HEK293 (cell line): ENCODE results near the gene PRPF6.

Source experiments
- CTCF ChIA-PET: fragments of 350-600 bp; formaldehyde crosslinking; extraction: SDS; loops from one replicate; lab custom pipeline; 2021; ENCODE audit warnings: antibody characterized with exemption; lab: Yijun Ruan, JAX
- POLR2A ChIA-PET: fragments of 300-600 bp; formaldehyde crosslinking; extraction: SDS; loops from one replicate; lab custom pipeline; 2020; ENCODE audit warnings: antibody characterized with exemption, inconsistent platforms; lab: Yijun Ruan, JAX
- H3K27ac ChIP-seq: fragments of 200-500 bp; sonication (Bioruptor generic); 2 replicates; pipeline ENCODE4 v1.5.1; 2014; ENCODE audit warnings: low read depth, low read length, control low read depth, inconsistent platforms; ENCODE audit errors: extremely low read depth
- H3K36me3 ChIP-seq, 2 experiments: fragments of 200-500 bp in 1 of 2; sonication (Bioruptor generic) in 1 of 2; 1 replicate in 1 of 2; 2 replicates in 1 of 2; pipeline ENCODE4 v1.5.1; 2014 to 2017; ENCODE audit warnings: inconsistent platforms in 2 of 2, low read length in 2 of 2; ENCODE audit not compliant: control insufficient read depth in 2 of 2, insufficient read depth in 1 of 2
- H3K4me1 ChIP-seq: fragments of 200-500 bp; sonication (Bioruptor generic); 2 replicates; pipeline ENCODE4 v1.5.1; 2014; ENCODE audit warnings: mild to moderate bottlenecking, low read length, inconsistent platforms; ENCODE audit not compliant: control insufficient read depth, insufficient read depth
- H3K4me3 ChIP-seq: 2 replicates; pipeline ENCODE4 v1.5.1; 2011; ENCODE audit warnings: low read depth, mild to moderate bottlenecking, control low read depth, low read length, moderate library complexity
- H3K9me3 ChIP-seq: fragments of 200-500 bp; sonication (Bioruptor generic); 2 replicates; pipeline ENCODE4 v1.5.1; 2014; ENCODE audit warnings: low read depth, low read length, inconsistent platforms; ENCODE audit not compliant: control insufficient read depth, insufficient read depth
- GFI1B ChIP-seq: fragments of 450-650 bp; formaldehyde crosslinking; IDR thresholded peaks from 2 replicates; pipeline ENCODE4 v1.5.1; 2016; ENCODE audit warnings: missing biosample characterization, missing genetic modification characterization
- HOXD13 ChIP-seq: sonication (generic); formaldehyde crosslinking; IDR thresholded peaks from 2 replicates; pipeline ENCODE4 v1.8.0; 2022; ENCODE audit warnings: missing genetic modification reagents, borderline replicate concordance
- KLF16 ChIP-seq: fragments of 450-650 bp; formaldehyde crosslinking; IDR thresholded peaks from 2 replicates; pipeline ENCODE4 v1.5.1; 2017; ENCODE audit warnings: missing biosample characterization, missing genetic modification characterization
- KLF9 ChIP-seq: fragments of 450-650 bp; formaldehyde crosslinking; IDR thresholded peaks from 2 replicates; pipeline ENCODE4 v1.5.1; 2016; ENCODE audit warnings: missing biosample characterization, missing genetic modification characterization, low read depth
- SP2 ChIP-seq: fragments of 450-650 bp; formaldehyde crosslinking; IDR thresholded peaks from 2 replicates; pipeline ENCODE4 v1.5.1; 2016; ENCODE audit warnings: missing biosample characterization, missing genetic modification characterization
- TCF7L2 ChIP-seq: IDR thresholded peaks from 2 replicates; pipeline ENCODE4 v1.6.1; 2011; ENCODE audit warnings: low read depth, mild to moderate bottlenecking, inconsistent platforms, low read length, moderate library complexity, borderline replicate concordance
- TRIM28 ChIP-seq: IDR thresholded peaks from 2 replicates; pipeline ENCODE4 v1.6.1; 2011; ENCODE audit warnings: low read length, control low read depth, borderline replicate concordance
- ZBTB49 ChIP-seq: fragments of 450-650 bp; formaldehyde crosslinking; IDR thresholded peaks from 2 replicates; pipeline ENCODE4 v1.5.1; 2016; ENCODE audit warnings: missing biosample characterization, missing genetic modification characterization, low read depth
- ZEB2 ChIP-seq: fragments of 450-650 bp; formaldehyde crosslinking; IDR thresholded peaks from 2 replicates; pipeline ENCODE4 v1.5.1; 2016; ENCODE audit warnings: missing biosample characterization, missing genetic modification characterization
- ZFP37 ChIP-seq: fragments of 450-650 bp; formaldehyde crosslinking; IDR thresholded peaks from 2 replicates; pipeline ENCODE4 v1.5.1; 2016; ENCODE audit warnings: missing biosample characterization, missing genetic modification characterization
- ZNF341 ChIP-seq: fragments of 450-650 bp; formaldehyde crosslinking; IDR thresholded peaks from 2 replicates; pipeline ENCODE4; 2016; ENCODE audit warnings: low read depth, missing biosample characterization, missing genetic modification characterization
- ZNF423 ChIP-seq: fragments of 450-650 bp; formaldehyde crosslinking; IDR thresholded peaks from 2 replicates; pipeline ENCODE4 v1.5.1; 2016; ENCODE audit warnings: missing biosample characterization, missing genetic modification characterization
- ZNF514 ChIP-seq: fragments of 450-650 bp; formaldehyde crosslinking; IDR thresholded peaks from 2 replicates; pipeline ENCODE4 v1.5.1; 2016; ENCODE audit warnings: missing biosample characterization, missing genetic modification characterization
- ZNF555 ChIP-seq: fragments of 450-650 bp; formaldehyde crosslinking; conservative IDR thresholded peaks from 2 replicates; pipeline ENCODE4 v1.5.1; 2017; ENCODE audit warnings: missing biosample characterization, mild to moderate bottlenecking, missing genetic modification characterization, inconsistent platforms
- ZNF558 ChIP-seq: fragments of 450-650 bp; formaldehyde crosslinking; IDR thresholded peaks from 2 replicates; pipeline ENCODE4 v1.5.1; 2016; ENCODE audit warnings: missing biosample characterization, missing genetic modification characterization
- ZNF660 ChIP-seq: fragments of 450-650 bp; IDR thresholded peaks from 2 replicates; pipeline ENCODE4 v1.5.1; 2018; ENCODE audit warnings: missing biosample characterization, mild to moderate bottlenecking, missing genetic modification characterization
- ZNF768 ChIP-seq: fragments of 450-650 bp; formaldehyde crosslinking; IDR thresholded peaks from 2 replicates; pipeline ENCODE4 v1.5.1; 2018; ENCODE audit warnings: missing biosample characterization, mild to moderate bottlenecking, missing genetic modification characterization
- ZNF776 ChIP-seq: fragments of 450-650 bp; formaldehyde crosslinking; IDR thresholded peaks from 2 replicates; pipeline ENCODE4 v1.5.0; 2017; ENCODE audit warnings: missing biosample characterization, missing genetic modification characterization, borderline replicate concordance
- ZSCAN18 ChIP-seq: fragments of 450-650 bp; formaldehyde crosslinking; IDR thresholded peaks from 2 replicates; pipeline ENCODE4 v1.5.1; 2016; ENCODE audit warnings: missing biosample characterization, missing genetic modification characterization
- ZSCAN30 ChIP-seq: fragments of 450-650 bp; IDR thresholded peaks from 2 replicates; pipeline ENCODE4 v1.5.1; 2018; ENCODE audit warnings: missing biosample characterization, mild to moderate bottlenecking, missing genetic modification characterization, moderate library complexity
- TF ChIP-seq, protein P1 (sequence below): fragments of 450-650 bp; formaldehyde crosslinking; optimal IDR thresholded peaks from 2 replicates; pipeline ENCODE3; 2016; ENCODE audit warnings: missing biosample characterization, mild to moderate bottlenecking, missing genetic modification characterization
- TF ChIP-seq, protein P2 (sequence below): fragments of 450-650 bp; formaldehyde crosslinking; IDR thresholded peaks from 2 replicates; pipeline ENCODE4 v1.5.1; 2016; ENCODE audit warnings: missing biosample characterization, missing genetic modification characterization
- TF ChIP-seq, protein P3 (sequence below): fragments of 450-650 bp; formaldehyde crosslinking; IDR thresholded peaks from 2 replicates; pipeline ENCODE4 v1.5.1; 2017; ENCODE audit warnings: missing biosample characterization, missing genetic modification characterization

PRPF6 gene

GRCh38 chr20:64056639-64056888 lies 75.6 kb downstream of the PRPF6 start:
- Histone ChIP-seq H3K4me1 (no peaks in the 10 kb centered on the region), H3K27ac (no peak overlapping the region), H3K4me3 (no peak overlapping the region), H3K36me3 (no peaks in the 10 kb centered on the region), H3K9me3 (no peaks in the 10 kb centered on the region)
- ChIA-PET CTCF (interaction anchor here (1.0 to 2.8 kb wide), 3 partner anchors 13 to 33 kb away, joined by 3 to 39 read pairs (median 4); no protein-coding TSS in a partner anchor), POLR2A (no interaction called here)
- TF ChIP-seq TRIM28 (no peak), ZNF768 (no peak), ZNF555 (tag by site-specific recombination) (no peak), ZNF558 (tag by site-specific recombination) (no peak), HOXD13 (no peak), ZBTB49 (no peak), ZSCAN18 (tag by site-specific recombination) (no peak), ZNF423 (tag by site-specific recombination) (no peak), ZNF660 (tag by site-specific recombination) (no peak), ZNF514 (tag by site-specific recombination) (no peak)
- TF ChIP-seq, all 188 proteins: peak for 0

- H3K9me3 ChIP-seq, result no peaks in the 10 kb centered on the region
- CTCF ChIA-PET, result interaction anchor here (0.5 to 2.8 kb wide), 9 partner anchors 13 to 171 kb away, joined by 3 to 39 read pairs (median 4); partner anchors contain the start of gene PRPF6
- TF ChIP-seq TCF7L2, result no peak
- TF ChIP-seq, protein P1, sequence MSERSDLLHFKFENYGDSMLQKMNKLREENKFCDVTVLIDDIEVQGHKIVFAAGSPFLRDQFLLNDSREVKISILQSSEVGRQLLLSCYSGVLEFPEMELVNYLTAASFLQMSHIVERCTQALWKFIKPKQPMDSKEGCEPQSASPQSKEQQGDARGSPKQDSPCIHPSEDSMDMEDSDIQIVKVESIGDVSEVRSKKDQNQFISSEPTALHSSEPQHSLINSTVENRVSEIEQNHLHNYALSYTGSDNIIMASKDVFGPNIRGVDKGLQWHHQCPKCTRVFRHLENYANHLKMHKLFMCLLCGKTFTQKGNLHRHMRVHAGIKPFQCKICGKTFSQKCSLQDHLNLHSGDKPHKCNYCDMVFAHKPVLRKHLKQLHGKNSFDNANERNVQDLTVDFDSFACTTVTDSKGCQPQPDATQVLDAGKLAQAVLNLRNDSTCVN (tag by site-specific recombination), result peak; percentile 2
- TF ChIP-seq, all 188 proteins: peak for 1
- H3K4me3 ChIP-seq, result no peak overlapping the region
- H3K36me3 ChIP-seq, result no peaks in the 10 kb centered on the region
- H3K4me1 ChIP-seq, result no peaks in the 10 kb centered on the region
- no peak overlapping the region for H3K27ac ChIP-seq
- POLR2A ChIA-PET, result no interaction called here
Observed at GRCh38 chr20:64056889-64057627, 76.1 kb downstream of the PRPF6 start.

- H3K4me1 ChIP-seq, result no peaks in the 10 kb centered on the region
- H3K9me3 ChIP-seq, result no peaks in the 10 kb centered on the region
- H3K4me3 ChIP-seq, result no peak overlapping the region
- no peak overlapping the region for H3K27ac ChIP-seq
- H3K36me3 ChIP-seq, result no peaks in the 10 kb centered on the region
- POLR2A ChIA-PET, result no interaction called here
- CTCF ChIA-PET, result interaction anchor here (0.5 to 2.8 kb wide), 10 partner anchors 14 to 171 kb away, joined by 3 to 39 read pairs (median 4); partner anchors contain the start of gene PRPF6
- TF ChIP-seq ZNF776 (tag by site-specific recombination) (no peak), ZEB2 (peak; percentile 36; the same call in 1 of the 2 replicates), ZNF341 (tag by site-specific recombination) (0 out of 2 replicates have a peak, but pooled peaks have one; percentile 18), KLF9 (tag by site-specific recombination) (peak; percentile 71), ZFP37 (tag by site-specific recombination) (no peak), ZNF514 (tag by site-specific recombination) (no peak), GFI1B (tag by site-specific recombination) (no peak), KLF16 (peak; percentile 64), SP2 (tag by site-specific recombination) (peak; percentile 19; the same call in 1 of the 2 replicates), ZSCAN30 (tag by site-specific recombination) (peak; percentile 72)
- TF ChIP-seq, protein P2, sequence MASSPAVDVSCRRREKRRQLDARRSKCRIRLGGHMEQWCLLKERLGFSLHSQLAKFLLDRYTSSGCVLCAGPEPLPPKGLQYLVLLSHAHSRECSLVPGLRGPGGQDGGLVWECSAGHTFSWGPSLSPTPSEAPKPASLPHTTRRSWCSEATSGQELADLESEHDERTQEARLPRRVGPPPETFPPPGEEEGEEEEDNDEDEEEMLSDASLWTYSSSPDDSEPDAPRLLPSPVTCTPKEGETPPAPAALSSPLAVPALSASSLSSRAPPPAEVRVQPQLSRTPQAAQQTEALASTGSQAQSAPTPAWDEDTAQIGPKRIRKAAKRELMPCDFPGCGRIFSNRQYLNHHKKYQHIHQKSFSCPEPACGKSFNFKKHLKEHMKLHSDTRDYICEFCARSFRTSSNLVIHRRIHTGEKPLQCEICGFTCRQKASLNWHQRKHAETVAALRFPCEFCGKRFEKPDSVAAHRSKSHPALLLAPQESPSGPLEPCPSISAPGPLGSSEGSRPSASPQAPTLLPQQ (tag by site-specific recombination), result peak; percentile 39; the same call in 1 of the 2 replicates
- TF ChIP-seq, protein P3, sequence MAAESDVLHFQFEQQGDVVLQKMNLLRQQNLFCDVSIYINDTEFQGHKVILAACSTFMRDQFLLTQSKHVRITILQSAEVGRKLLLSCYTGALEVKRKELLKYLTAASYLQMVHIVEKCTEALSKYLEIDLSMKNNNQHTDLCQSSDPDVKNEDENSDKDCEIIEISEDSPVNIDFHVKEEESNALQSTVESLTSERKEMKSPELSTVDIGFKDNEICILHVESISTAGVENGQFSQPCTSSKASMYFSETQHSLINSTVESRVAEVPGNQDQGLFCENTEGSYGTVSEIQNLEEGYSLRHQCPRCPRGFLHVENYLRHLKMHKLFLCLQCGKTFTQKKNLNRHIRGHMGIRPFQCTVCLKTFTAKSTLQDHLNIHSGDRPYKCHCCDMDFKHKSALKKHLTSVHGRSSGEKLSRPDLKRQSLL, result no peak
Observed at GRCh38 chr20:64057628-64058498, 76.9 kb downstream of the PRPF6 start.
